OCI-LY7 (cell line): ENCODE measurements around the gene STAC3. TPM values are rescaled to one million over a fixed set of nuclear protein-coding genes. Genes with fewer than 3 reads are reported as not detected.

Experiments
- BruUV-seq: library from RNA; stranded (reverse); fragments of 400-500 nt; replicated peaks from 2 replicates; lab custom pipeline; 2021; lab: Mats Ljungman, UMichigan
- CTCF ChIA-PET: fragments of 300-600 bp; sonication (Branson Sonifier 250); formaldehyde crosslinking; loops from one replicate; lab custom pipeline; 2022; ENCODE audit warnings: antibody characterized with exemption; ENCODE audit not compliant: unreplicated experiment; lab: Charles Lee
- POLR2A ChIA-PET: fragments of 300-600 bp; sonication (Branson Sonifier 250); formaldehyde crosslinking; loops from one replicate; lab custom pipeline; 2022; ENCODE audit warnings: antibody characterized with exemption; lab: Charles Lee
- DNase-seq: peaks from one replicate; pipeline ENCODE4 v3.0.0-alpha.2; 2015; ENCODE audit warnings: low spot score
- H2AFZ ChIP-seq: fragments of 200-600 bp; sonication (generic), shearing (Covaris generic); 2 replicates; pipeline ENCODE4 v1.6.1; 2014; ENCODE audit warnings: mild to moderate bottlenecking, antibody characterized with exemption, low read length, moderate library complexity
- H3K27ac ChIP-seq: fragments of 200-600 bp; sonication (generic); 2 replicates; pipeline ENCODE4 v1.5.1; 2014; ENCODE audit warnings: mixed run types, low read depth, mild to moderate bottlenecking, moderate library complexity, low read length, inconsistent platforms; ENCODE audit not compliant: poor library complexity, severe bottlenecking
- H3K36me3 ChIP-seq: fragments of 200-600 bp; sonication (generic); 2 replicates; pipeline ENCODE4 v1.6.1; 2014; ENCODE audit warnings: mild to moderate bottlenecking, antibody characterized with exemption, low read length, moderate library complexity, mixed read lengths; ENCODE audit not compliant: insufficient read depth
- H3K4me1 ChIP-seq: fragments of 200-600 bp; sonication (generic); 2 replicates; pipeline ENCODE4 v1.5.1; 2014; ENCODE audit warnings: mild to moderate bottlenecking, low read length; ENCODE audit not compliant: insufficient read depth, poor library complexity, severe bottlenecking
- H3K4me2 ChIP-seq: fragments of 200-600 bp; sonication (generic); 2 replicates; pipeline ENCODE4 v1.6.1; 2014; ENCODE audit warnings: mild to moderate bottlenecking, low read length
- H3K4me3 ChIP-seq: fragments of 200-600 bp; sonication (generic); 2 replicates; pipeline ENCODE4 v1.5.1; 2014; ENCODE audit warnings: mild to moderate bottlenecking, low read depth, low read length; ENCODE audit not compliant: poor library complexity, severe bottlenecking
- H3K79me2 ChIP-seq: fragments of 200-600 bp; sonication (generic); 2 replicates; pipeline ENCODE4 v1.6.1; 2016; ENCODE audit warnings: low read depth, mild to moderate bottlenecking, low read length, moderate library complexity, mixed read lengths; ENCODE audit not compliant: insufficient read depth
- H3K9me2 ChIP-seq: fragments of 200-600 bp; sonication (generic); 2 replicates; pipeline ENCODE4 v1.6.1; 2016; ENCODE audit warnings: mild to moderate bottlenecking, low read length, mixed read lengths; ENCODE audit not compliant: insufficient read depth
- H3K9me3 ChIP-seq: fragments of 200-600 bp; sonication (generic); 2 replicates; pipeline ENCODE4 v1.6.1; 2014; ENCODE audit warnings: mild to moderate bottlenecking, mixed run types, low read length, mixed read lengths
- H4K20me1 ChIP-seq: fragments of 200-600 bp; sonication (generic); 2 replicates; pipeline ENCODE4 v1.6.1; 2014; ENCODE audit warnings: mild to moderate bottlenecking, antibody characterized with exemption, low read length, moderate library complexity, mixed read lengths; ENCODE audit not compliant: insufficient read depth
- CTCF ChIP-seq: fragments of 200-600 bp; sonication (generic); conservative IDR thresholded peaks from 2 replicates; pipeline ENCODE4 v1.5.1; 2014; ENCODE audit warnings: mild to moderate bottlenecking, antibody characterized with exemption, low read length, moderate library complexity, mixed read lengths
- EZH2phosphoT487 ChIP-seq: fragments of 200-600 bp; sonication (generic); IDR thresholded peaks from 2 replicates; pipeline ENCODE4 v1.6.1; 2018; ENCODE audit warnings: low read depth, borderline replicate concordance, mild to moderate bottlenecking, mixed run types, antibody characterized with exemption, low read length, moderate library complexity, mixed read lengths
- intact Hi-C: fragments of 100-400 bp; cut with micrococcal nuclease; formaldehyde crosslinking; loops from one replicate; pipeline ENCODE4 v1.10.0; 2022; ENCODE audit not compliant: unreplicated experiment
- total RNA-seq, 2 experiments: library from RNA; depleted of rRNA in 1 of 2; stranded (reverse); fragments of >200 nt in 1 of 2; shearing (Covaris generic) in 1 of 2; gene quantifications; 2 replicates each; pipeline ENCODE4 v1.2.3, GENCODE V29; 2014 to 2022

The STAC3 gene
- total RNA-seq, 2 experiments from 2014 or later = 1.4 to 6.8 TPM

GRCh38 chr12:57222286-57223190, 28.4 kb downstream of the STAC3 start:
- BruUV-seq = no TSS peak
- Histone ChIP-seq H3K4me3 (no peak overlapping the region), H4K20me1 (no peaks in the 10 kb centered on the region), H3K9me3 (no peaks in the 10 kb centered on the region), H3K4me1 (peaks cover 52% of the 10 kb centered on the region), H3K4me2 (no peak overlapping the region; the same call in 1 of the 2 replicates), H3K27ac (no peak overlapping the region), H3K79me2 (no peaks in the 10 kb centered on the region), H2AFZ (no peak overlapping the region), H3K9me2 (no peaks in the 10 kb centered on the region), H3K36me3 (no peaks in the 10 kb centered on the region)
- ChIA-PET CTCF (no interaction called here), POLR2A (no interaction called here)
- no peak for DNase-seq
- intact Hi-C loops = no loop called here
- TF ChIP-seq CTCF (no peak), EZH2phosphoT487 (no peak)

GRCh38 chr12:57221169-57221917, 29.6 kb downstream of the STAC3 start:
- ChIA-PET POLR2A (no interaction called here), CTCF (no interaction called here)
- intact Hi-C loops = no loop called here
- DNase-seq = no peak
- Histone ChIP-seq H4K20me1 (no peaks in the 10 kb centered on the region), H3K9me2 (no peaks in the 10 kb centered on the region), H3K4me2 (no peak overlapping the region), H3K9me3 (no peaks in the 10 kb centered on the region), H3K79me2 (no peaks in the 10 kb centered on the region), H3K27ac (no peak overlapping the region), H3K4me1 (peaks cover 49% of the 10 kb centered on the region), H2AFZ (no peak overlapping the region), H3K36me3 (no peaks in the 10 kb centered on the region), H3K4me3 (no peak overlapping the region)
- TF ChIP-seq EZH2phosphoT487 = no peak
- no peak for TF ChIP-seq CTCF
- BruUV-seq = no TSS peak
